H1 (cell line): ENCODE data around the gene OR6C3.
"Not testable (repeated sequence)": the region's sequence is repeated elsewhere in the genome, so short reads cannot be mapped to it uniquely, and the experiment has no call there.

Experiments used
- BRCA1 ChIP-seq: IDR thresholded peaks from 2 replicates; pipeline ENCODE4 v1.6.1; 2012; ENCODE audit warnings: low read depth, low read length, improper control_type of control experiment
- CEBPB ChIP-seq: IDR thresholded peaks from 2 replicates; pipeline ENCODE4 v1.6.1; 2012; ENCODE audit warnings: low read depth, low read length
- CHD2 ChIP-seq: IDR thresholded peaks from 2 replicates; pipeline ENCODE4 v1.6.1; 2012; ENCODE audit warnings: low read length, improper control_type of control experiment
- CTCF ChIP-seq, 3 experiments: IDR thresholded peaks; 1 replicate in 2 of 3; 2 replicates in 1 of 3; pipeline versions ENCODE4 v1.5.1 to v1.6.1; 2011; ENCODE audit warnings: low read length in 3 of 3, mild to moderate bottlenecking in 3 of 3, inconsistent platforms in 2 of 3, low read depth in 1 of 3, moderate library complexity in 1 of 3; ENCODE audit not compliant: insufficient read depth in 1 of 3; ENCODE audit errors: control extremely low read depth in 1 of 3
- EP300 ChIP-seq, 2 experiments: IDR thresholded peaks; 1 replicate in 1 of 2; 2 replicates in 1 of 2; pipeline ENCODE4 v1.6.1; 2011 to 2012; ENCODE audit warnings: low read depth in 2 of 2, low read length in 2 of 2, mild to moderate bottlenecking in 2 of 2, borderline replicate concordance in 1 of 2, inconsistent platforms in 1 of 2, moderate library complexity in 1 of 2
- EZH2 ChIP-seq: fragments of 200-600 bp; sonication (generic); IDR thresholded peaks from 2 replicates; pipeline ENCODE4 v1.7.1; 2012; ENCODE audit warnings: low read depth, mild to moderate bottlenecking, moderate library complexity, low read length, inconsistent platforms; ENCODE audit not compliant: severe bottlenecking
- PHF8 ChIP-seq: fragments of 200-600 bp; sonication (generic); conservative IDR thresholded peaks from 2 replicates; pipeline ENCODE4 v1.7.1; 2012; ENCODE audit warnings: low read depth, mild to moderate bottlenecking, inconsistent platforms, low read length, moderate library complexity
- POLR2A ChIP-seq, 2 experiments: IDR thresholded peaks; 1 replicate in 1 of 2; 2 replicates in 1 of 2; pipeline ENCODE4 v1.6.1; 2011; ENCODE audit warnings: low read depth in 2 of 2, low read length in 2 of 2, mild to moderate bottlenecking in 2 of 2; ENCODE audit errors: control extremely low read depth in 1 of 2
- POLR2AphosphoS5 ChIP-seq: IDR thresholded peaks from 2 replicates; pipeline ENCODE4 v1.6.1; 2011; ENCODE audit warnings: low read depth, low read length
- RFX5 ChIP-seq: IDR thresholded peaks from 2 replicates; pipeline ENCODE4 v1.6.1; 2011; ENCODE audit warnings: low read depth, low read length, improper control_type of control experiment, borderline replicate concordance
- RNF2 ChIP-seq: fragments of 200-900, 300-1000 bp; sonication (generic); IDR thresholded peaks from 2 replicates; pipeline ENCODE4 v1.7.1; 2016; ENCODE audit warnings: borderline replicate concordance, low read depth, mild to moderate bottlenecking, antibody characterized with exemption, low read length; ENCODE audit not compliant: poor library complexity, severe bottlenecking; ENCODE audit errors: missing control alignments
- USF2 ChIP-seq: IDR thresholded peaks from 2 replicates; pipeline ENCODE4 v1.6.1; 2011; ENCODE audit warnings: low read length, improper control_type of control experiment
- ZNF274 ChIP-seq: IDR thresholded peaks from 2 replicates; pipeline ENCODE4 v1.7.0; 2012; ENCODE audit warnings: low read length, borderline replicate concordance; ENCODE audit errors: extremely low read depth

- not testable (repeated sequence) for TF ChIP-seq RNF2; CTCF (IDR thresholded peaks at IDR 0.05; ENCODE audit: control extremely low read depth in 1 of 3, insufficient read depth in 1 of 3, low read depth in 1 of 3, low read length in 3 of 3); BRCA1; EP300 (IDR thresholded peaks at IDR 0.05; ENCODE audit: borderline replicate concordance in 1 of 2, low read depth in 2 of 2, low read length in 2 of 2); ZNF274; PHF8; POLR2AphosphoS5; CHD2; POLR2A (IDR thresholded peaks at IDR 0.05; ENCODE audit: control extremely low read depth in 1 of 2, low read depth in 2 of 2, low read length in 2 of 2); USF2; RFX5; CEBPB; EZH2
Observed at GRCh38 chr12:55325801-55326200, 4.7 kb upstream of the OR6C3 start.
